Lower leg skin (tissue), 4 donors: ENCODE results near the gene DISC1. TPM values are rescaled to one million over a fixed set of nuclear protein-coding genes. Genes with fewer than 3 reads are reported as not detected.

Experiments
- DNase-seq, 2 donors: peaks; one replicate each; pipeline ENCODE4 v3.0.0-alpha.2; 2019; ENCODE audit warnings: low spot score in 2 of 2
- H3K4me3 ChIP-seq: fragments of 200-600 bp; sonication (generic); 2 replicates; pipeline ENCODE4 v1.5.1; 2017; ENCODE audit warnings: mild to moderate bottlenecking, low read depth; ENCODE audit not compliant: poor library complexity, severe bottlenecking
- POLR2A ChIP-seq, 2 donors: fragments of 450-650 bp; IDR thresholded peaks; one replicate each; pipeline ENCODE4 v1.6.1; 2016 to 2017; ENCODE audit warnings: antibody characterized with exemption in 2 of 2, mild to moderate bottlenecking in 1 of 2, moderate library complexity in 1 of 2
- WGBS, 2 donors: methylation state at CpG; one replicate each; pipeline ENCODE4 v1.1.5; 2018; 5-methylcytosine and 5-hydroxymethylcytosine counted together
- intact Hi-C: fragments of 100-400 bp; cut with DNase I; formaldehyde crosslinking; loops from one replicate; pipeline ENCODE4 v1.15.0; 2023; ENCODE audit warnings: low total_unique reads
- total RNA-seq, 4 donors: library from RNA; depleted of rRNA; stranded (reverse); fragments of >200 nt; gene quantifications; one replicate each; pipeline ENCODE4 v1.1.0, GENCODE V29; 2016
- TF ChIP-seq, protein P1 (sequence below), 3 donors: fragments of 450-650 bp; IDR thresholded peaks; one replicate each; pipeline ENCODE4 v1.5.1; 2016; ENCODE audit warnings: antibody characterized with exemption in 3 of 3, mild to moderate bottlenecking in 3 of 3, moderate library complexity in 2 of 3

The DISC1 gene
- total RNA-seq, 4 donors from 2014 or later, result 1.6 to 7.4 (median 3.5) TPM

DNA sequence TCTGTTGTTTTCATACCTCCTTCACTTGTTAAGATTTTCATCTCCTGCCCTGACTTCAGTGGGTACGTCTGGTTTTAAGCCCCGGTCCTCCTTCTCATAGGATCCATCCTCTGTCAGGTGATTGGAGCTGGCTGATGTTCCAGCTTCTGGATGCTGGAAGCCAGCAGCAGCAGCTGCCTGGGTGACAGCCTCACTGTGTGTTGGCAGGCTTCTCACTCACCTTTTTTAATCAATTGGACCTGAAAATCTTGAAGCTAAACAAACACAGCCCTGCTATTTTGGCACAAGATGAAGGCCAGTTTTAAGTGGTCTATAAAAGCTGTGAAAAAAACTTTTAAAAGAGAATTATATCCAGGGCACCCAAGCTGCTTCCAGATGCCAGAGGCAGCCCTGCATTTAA is 181.0 kb downstream of the DISC1 start:
- no peak for DNase-seq
- H3K4me3 ChIP-seq, result no peak overlapping the region
- TF ChIP-seq, protein P1, sequence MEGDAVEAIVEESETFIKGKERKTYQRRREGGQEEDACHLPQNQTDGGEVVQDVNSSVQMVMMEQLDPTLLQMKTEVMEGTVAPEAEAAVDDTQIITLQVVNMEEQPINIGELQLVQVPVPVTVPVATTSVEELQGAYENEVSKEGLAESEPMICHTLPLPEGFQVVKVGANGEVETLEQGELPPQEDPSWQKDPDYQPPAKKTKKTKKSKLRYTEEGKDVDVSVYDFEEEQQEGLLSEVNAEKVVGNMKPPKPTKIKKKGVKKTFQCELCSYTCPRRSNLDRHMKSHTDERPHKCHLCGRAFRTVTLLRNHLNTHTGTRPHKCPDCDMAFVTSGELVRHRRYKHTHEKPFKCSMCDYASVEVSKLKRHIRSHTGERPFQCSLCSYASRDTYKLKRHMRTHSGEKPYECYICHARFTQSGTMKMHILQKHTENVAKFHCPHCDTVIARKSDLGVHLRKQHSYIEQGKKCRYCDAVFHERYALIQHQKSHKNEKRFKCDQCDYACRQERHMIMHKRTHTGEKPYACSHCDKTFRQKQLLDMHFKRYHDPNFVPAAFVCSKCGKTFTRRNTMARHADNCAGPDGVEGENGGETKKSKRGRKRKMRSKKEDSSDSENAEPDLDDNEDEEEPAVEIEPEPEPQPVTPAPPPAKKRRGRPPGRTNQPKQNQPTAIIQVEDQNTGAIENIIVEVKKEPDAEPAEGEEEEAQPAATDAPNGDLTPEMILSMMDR (IDR thresholded peaks at IDR 0.05), result no peak
- no peak for TF ChIP-seq POLR2A (IDR thresholded peaks at IDR 0.05)
- WGBS, 2 donors, result 54 to 57% methylated on average over 2 of the region's 2 CpGs
- intact Hi-C loops, result no loop called here

DNA sequence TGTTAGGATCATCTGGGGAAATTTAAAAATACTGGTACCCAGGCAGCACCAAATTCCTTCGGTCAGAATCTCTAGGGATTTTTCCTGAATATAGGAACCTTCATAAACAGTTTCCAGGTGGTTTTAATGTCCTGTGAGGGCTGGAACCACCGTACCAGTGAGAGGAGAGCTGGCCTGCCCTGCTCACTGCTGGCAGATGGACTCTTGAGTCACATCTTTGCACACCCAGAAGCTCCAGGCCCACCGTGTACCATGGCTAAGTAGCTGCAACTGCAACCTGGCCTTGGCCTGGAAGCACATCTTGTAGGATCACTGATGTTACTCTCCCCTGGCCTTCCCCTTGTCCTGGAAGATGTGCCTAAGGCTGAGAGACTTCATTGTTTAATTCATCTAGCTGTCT is 181.5 kb downstream of the DISC1 start:
- TF ChIP-seq POLR2A (IDR thresholded peaks at IDR 0.05), result no peak
- DNase-seq, result no peak
- intact Hi-C loops, result no loop called here
- WGBS, 2 donors, result 62 to 74% methylated on average over 3 of the region's 3 CpGs
- no peak overlapping the region for H3K4me3 ChIP-seq

DNA sequence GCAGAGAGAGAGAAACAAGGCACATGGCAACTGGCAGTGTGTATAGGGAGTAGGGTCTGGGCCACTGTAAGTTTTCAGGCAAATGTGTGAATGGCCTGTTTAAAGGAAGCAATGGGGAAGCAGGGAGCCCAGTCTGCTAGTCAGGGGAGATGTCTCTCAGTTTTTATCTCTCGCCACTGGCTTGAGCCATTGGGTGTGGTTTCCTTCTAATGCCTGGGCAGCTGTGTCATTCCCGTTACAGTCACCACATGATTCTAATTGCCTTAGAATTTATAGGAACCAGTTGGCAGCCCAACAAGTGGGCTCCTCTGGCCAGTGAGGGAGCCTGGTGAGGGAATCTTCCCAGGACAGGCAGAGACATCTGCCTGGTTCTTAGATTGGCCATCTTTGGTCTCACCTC is 182.4 kb downstream of the DISC1 start:
- TF ChIP-seq POLR2A (IDR thresholded peaks at IDR 0.05), result no peak
- TF ChIP-seq, protein P1 (IDR thresholded peaks at IDR 0.05), result no peak
- intact Hi-C loops, result no loop called here
- no peak overlapping the region for H3K4me3 ChIP-seq
- WGBS, 2 donors, result 28 to 54% methylated on average over 2 of the region's 2 CpGs
- peak in 1 of 2 donors; percentile 63 for DNase-seq

DNA sequence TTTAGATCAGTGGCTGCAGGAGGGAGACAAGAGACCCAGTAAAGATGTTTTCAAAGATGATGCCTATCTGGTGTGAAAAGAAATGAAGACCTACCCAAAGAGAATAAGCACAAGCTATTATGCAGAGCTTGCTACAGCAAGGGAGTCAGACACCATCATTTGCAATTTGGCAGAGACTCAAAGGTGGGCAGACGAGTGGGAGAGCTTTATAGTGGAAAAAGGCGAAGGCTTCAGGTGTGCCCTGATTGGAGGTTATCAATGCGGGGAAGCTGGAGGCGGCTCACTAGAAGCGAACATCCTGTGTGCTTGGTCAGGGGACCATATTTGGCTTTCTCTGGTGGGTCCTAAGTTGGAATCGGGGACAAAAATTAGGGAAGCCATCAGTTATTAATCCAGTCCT is 183.8 kb downstream of the DISC1 start:
- 96% methylated on average over 6 of the region's 6 CpGs for WGBS, 2 donors
- intact Hi-C loops, result no loop called here
- TF ChIP-seq POLR2A (IDR thresholded peaks at IDR 0.05), result no peak
- TF ChIP-seq, protein P1 (IDR thresholded peaks at IDR 0.05), result no peak
- H3K4me3 ChIP-seq, result no peak overlapping the region
- no peak for DNase-seq

DNA sequence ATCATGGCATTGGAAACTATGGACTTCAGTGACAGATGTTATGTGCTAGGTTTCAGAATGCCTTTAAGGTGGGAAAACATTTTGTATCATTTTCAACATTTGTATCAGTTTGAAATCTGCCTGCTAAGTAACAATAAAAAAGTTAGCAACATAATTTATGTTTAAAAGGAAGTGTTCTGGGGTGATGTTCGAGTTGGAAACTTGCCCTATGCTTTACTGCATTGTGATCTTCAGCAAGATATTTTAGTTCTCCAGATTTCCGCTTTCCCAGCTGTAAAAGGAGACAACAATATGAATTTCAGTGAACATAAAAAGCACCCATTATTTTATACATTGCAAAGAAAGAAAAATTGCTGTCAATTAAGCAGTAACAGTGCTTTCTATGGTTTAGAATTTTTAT is 187.4 kb downstream of the DISC1 start:
- intact Hi-C loops, result no loop called here
- no peak overlapping the region for H3K4me3 ChIP-seq
- no peak for DNase-seq
- TF ChIP-seq POLR2A (IDR thresholded peaks at IDR 0.05), result no peak
- TF ChIP-seq, protein P1 (IDR thresholded peaks at IDR 0.05), result no peak
- 43 to 45% methylated on average over 2 of the region's 2 CpGs for WGBS, 2 donors

DNA sequence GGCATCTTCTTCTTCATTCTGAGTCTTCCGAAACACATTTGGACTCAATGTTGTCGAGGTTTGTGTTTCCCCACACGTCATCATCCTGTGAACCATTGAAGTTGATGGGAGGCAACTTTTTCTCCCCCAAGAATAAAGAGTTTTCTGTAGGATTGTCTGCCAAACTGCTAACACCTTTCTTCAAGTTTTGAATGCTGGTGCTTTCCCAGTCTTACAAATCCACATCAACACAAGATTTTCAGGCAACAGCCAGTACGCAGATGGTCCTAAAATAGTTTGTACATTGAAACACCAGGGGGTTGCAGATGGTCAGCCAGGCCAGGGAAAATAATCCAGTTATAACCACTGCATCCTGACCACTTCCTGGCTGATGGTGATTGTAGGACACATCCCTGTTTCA is 187.9 kb downstream of the DISC1 start:
- WGBS, 2 donors, result 64 to 72% methylated on average over 4 of the region's 4 CpGs
- no peak overlapping the region for H3K4me3 ChIP-seq
- intact Hi-C loops, result no loop called here
- DNase-seq, result no peak
- TF ChIP-seq POLR2A (IDR thresholded peaks at IDR 0.05), result no peak
- TF ChIP-seq, protein P1 (IDR thresholded peaks at IDR 0.05), result no peak
